GM23338 (cell line): Measurements from ENCODE around the gene WDR73. TPM values are rescaled to one million over a fixed set of nuclear protein-coding genes. Genes with fewer than 3 reads are reported as not detected.

Experiments
- ATAC-seq: fragments of 200-7000 bp; cut with Tn5 transposase; 3 replicates; pipeline ENCODE4 v1.9.1; 2020
- DNase-seq: peaks from one replicate; pipeline ENCODE4 v3.0.0-alpha.2; 2015; ENCODE audit warnings: low spot score
- H2AFZ ChIP-seq: fragments of 200-600 bp; sonication (generic); 2 replicates; pipeline ENCODE4 v1.8.0; 2016; ENCODE audit warnings: antibody characterized with exemption, mild to moderate bottlenecking, moderate library complexity
- H3F3A ChIP-seq: fragments of 200-600 bp; sonication (generic); replicated peaks from 2 replicates; pipeline ENCODE4 v1.8.0; 2017; ENCODE audit warnings: antibody characterized with exemption, mixed run types, low read depth
- H3K27ac ChIP-seq: fragments of 200-600 bp; sonication (generic); 2 replicates; pipeline ENCODE4 v1.6.1; 2016; ENCODE audit warnings: low read depth
- H3K27me3 ChIP-seq: fragments of 200-600 bp; sonication (generic); 2 replicates; pipeline ENCODE4 v1.8.0; 2016; ENCODE audit warnings: mild to moderate bottlenecking, mixed run types, moderate library complexity; ENCODE audit not compliant: insufficient read depth
- H3K36me3 ChIP-seq: fragments of 200-600 bp; sonication (generic); 2 replicates; pipeline ENCODE4 v1.8.0; 2016; ENCODE audit warnings: mild to moderate bottlenecking; ENCODE audit not compliant: insufficient read depth
- H3K4me1 ChIP-seq: fragments of 200-600 bp; sonication (generic); 2 replicates; pipeline ENCODE4 v1.8.0; 2016; ENCODE audit warnings: mild to moderate bottlenecking, moderate library complexity; ENCODE audit not compliant: insufficient read depth
- H3K4me2 ChIP-seq: fragments of 200-600 bp; sonication (generic); 2 replicates; pipeline ENCODE4 v1.7.1; 2017; ENCODE audit warnings: mixed run types
- H3K4me3 ChIP-seq: fragments of 200-600 bp; sonication (generic); 2 replicates; pipeline ENCODE4 v1.6.1; 2016; ENCODE audit warnings: mixed run types
- H3K79me2 ChIP-seq: fragments of 200-600 bp; sonication (generic); replicated peaks from 2 replicates; pipeline ENCODE4 v1.8.0; 2017; ENCODE audit warnings: mild to moderate bottlenecking; ENCODE audit not compliant: insufficient read depth
- H3K9me2 ChIP-seq: fragments of 200-600 bp; sonication (generic); 2 replicates; pipeline ENCODE4 v1.8.0; 2017; ENCODE audit not compliant: insufficient read depth
- H4K20me1 ChIP-seq: fragments of 200-600 bp; sonication (generic); replicated peaks from 2 replicates; pipeline ENCODE4 v1.8.0; 2017; ENCODE audit warnings: mild to moderate bottlenecking; ENCODE audit not compliant: insufficient read depth
- H3K27ac Mint-ChIP-seq: 2 replicates; pipeline ENCODE4 v1.8.0; 2020; ENCODE audit warnings: inconsistent platforms, mild to moderate bottlenecking, moderate library complexity, mixed read lengths
- H3K27me3 Mint-ChIP-seq: 3 replicates; pipeline ENCODE4 v1.8.0; 2022; ENCODE audit warnings: low read depth, mild to moderate bottlenecking, moderate library complexity, mixed read lengths, inconsistent platforms; ENCODE audit not compliant: insufficient read depth, poor library complexity
- H3K36me3 Mint-ChIP-seq: 3 replicates; pipeline ENCODE4 v1.8.0; 2021; ENCODE audit warnings: low read depth, mild to moderate bottlenecking, inconsistent platforms, moderate library complexity, mixed read lengths
- H3K4me1 Mint-ChIP-seq: 3 replicates; pipeline ENCODE4 v1.8.0; 2020; ENCODE audit warnings: mild to moderate bottlenecking, inconsistent platforms, mixed read lengths
- H3K4me3 Mint-ChIP-seq: 3 replicates; pipeline ENCODE4 v1.8.0; 2021; ENCODE audit warnings: moderate library complexity, mild to moderate bottlenecking, inconsistent platforms, mixed read lengths
- H3K9me3 Mint-ChIP-seq: 3 replicates; pipeline ENCODE4 v1.8.0; 2020; ENCODE audit warnings: moderate library complexity, mild to moderate bottlenecking, inconsistent platforms, mixed read lengths
- CREB1 ChIP-seq: fragments of 250-450 bp; sonication (Bioruptor Pico); IDR thresholded peaks from 2 replicates; pipeline ENCODE4 v1.5.0; 2020; ENCODE audit warnings: low read depth, mild to moderate bottlenecking, moderate library complexity
- CTCF ChIP-seq, 2 experiments: fragments of 200-600 bp in 1 of 2; sonication (generic) in 1 of 2; conservative IDR thresholded peaks; 2 replicates each; pipeline versions ENCODE4 v1.5.1 to v1.6.1; 2016 to 2017; ENCODE audit warnings: antibody characterized with exemption in 2 of 2, low read depth in 2 of 2, mild to moderate bottlenecking in 2 of 2, moderate library complexity in 1 of 2
- ETS1 ChIP-seq: IDR thresholded peaks from 2 replicates; pipeline ENCODE4 v1.6.1; 2016; ENCODE audit warnings: antibody characterized with exemption
- EZH2 ChIP-seq: fragments of 200-600 bp; sonication (generic); IDR thresholded peaks from one replicate; pipeline ENCODE4 v1.8.0; 2017; ENCODE audit warnings: antibody characterized with exemption, mild to moderate bottlenecking, low read depth; ENCODE audit not compliant: unreplicated experiment
- JUNB ChIP-seq: IDR thresholded peaks from one replicate; pipeline ENCODE4 v1.6.1; 2016; ENCODE audit warnings: antibody characterized with exemption; ENCODE audit not compliant: unreplicated experiment
- NANOG ChIP-seq: IDR thresholded peaks from 2 replicates; pipeline ENCODE4 v1.6.1; 2016; ENCODE audit warnings: antibody characterized with exemption, borderline replicate concordance
- STAT1 ChIP-seq: IDR thresholded peaks from one replicate; pipeline ENCODE4 v1.6.1; 2016; ENCODE audit warnings: antibody characterized with exemption; ENCODE audit not compliant: unreplicated experiment
- ZNF462 ChIP-seq: fragments of 250-450 bp; sonication (Bioruptor Pico); IDR thresholded peaks from 2 replicates; pipeline ENCODE4 v1.5.0; 2020; ENCODE audit warnings: mild to moderate bottlenecking, moderate library complexity
- polyA plus RNA-seq: library from polyadenylated mRNA; unstranded; fragments of >200 nt; fragmentation: Nextera tagmentation; extraction: Ambion mirVana; gene quantifications from 2 replicates; pipeline ENCODE4 v1.2.1, GENCODE V29; 2016
- total RNA-seq: library from RNA; depleted of rRNA; stranded (reverse); fragments of >200 nt; shearing (Covaris generic); gene quantifications from 2 replicates; pipeline ENCODE4 v1.2.3, GENCODE V29; 2014

Gene WDR73
- total and polyA plus RNA-seq, 2 experiments from 2014 or later = 14.8 to 25.2 TPM

- TF ChIP-seq CREB1 (CRISPR knock-in tag) = no peak
- no peak for TF ChIP-seq ETS1
Observed at GRCh38 chr15:84681831-84682230, 27.7 kb upstream of the WDR73 start (continued).

- Histone ChIP-seq H3K4me2 (no peak overlapping the region), H3K36me3 (peaks cover 55% of the 10 kb centered on the region)
- H3K36me3 Mint-ChIP-seq = peaks cover 68% of the 10 kb centered on the region
Observed at GRCh38 chr15:84671211-84671610, 17.1 kb upstream of the WDR73 start.

More at GRCh38 chr15:84671211-84671610, 17.1 kb upstream of the WDR73 start:
- H3K9me3 Mint-ChIP-seq = 0 out of 3 replicates have a peak, but pooled peaks cover 3% of the 10 kb centered on the region
- Histone ChIP-seq H3K4me1 (no peaks in the 10 kb centered on the region), H3K27me3 (no peaks in the 10 kb centered on the region), H3K27ac (no peak overlapping the region), H3F3A (0 out of 2 replicates have a peak, but pooled peaks cover 9% of the 10 kb centered on the region), H2AFZ (no peak overlapping the region), H3K79me2 (peaks cover 12% of the 10 kb centered on the region; the same call in 1 of the 2 replicates), H4K20me1 (peaks cover 3% of the 10 kb centered on the region), H3K4me3 (no peak overlapping the region), H3K9me2 (no peaks in the 10 kb centered on the region)
- H3K4me1 Mint-ChIP-seq = no peaks in the 10 kb centered on the region
- ATAC-seq = no peak
- no peak for TF ChIP-seq STAT1
- no peak for TF ChIP-seq JUNB
- TF ChIP-seq ZNF462 = no peak
- TF ChIP-seq EZH2 = no peak
- no peak for TF ChIP-seq NANOG
- no peak for TF ChIP-seq ETS1
- TF ChIP-seq CTCF (conservative IDR thresholded peaks at IDR 0.05; ENCODE audit: low read depth in 2 of 2) = no peak
- peaks cover 2% of the 10 kb centered on the region for H3K27me3 Mint-ChIP-seq
- no peak overlapping the region for H3K27ac Mint-ChIP-seq
- H3K4me3 Mint-ChIP-seq = no peak overlapping the region
- no peak for DNase-seq
